Spleen (tissue), 7 donors: ENCODE results near the gene PARD3.

Source experiments
- POLR2A ChIP-seq, 3 donors: fragments of 450-650 bp; IDR thresholded peaks; one replicate each; pipeline ENCODE4 v1.5.1; 2017; ENCODE audit warnings: antibody characterized with exemption in 3 of 3, mild to moderate bottlenecking in 1 of 3
- POLR2AphosphoS5 ChIP-seq, 3 donors: sonication (generic); formaldehyde crosslinking; IDR thresholded peaks; one replicate each; pipeline ENCODE4 v1.5.1; 2017; ENCODE audit warnings: antibody characterized with exemption in 3 of 3
- TF ChIP-seq, protein P1 (sequence below), 11 experiments: fragments of 200-600 bp in 7 of 11; fragments of 450-650 bp in 4 of 11; sonication (generic) in 4 of 11; IDR thresholded peaks in 8 of 11; conservative IDR thresholded peaks in 3 of 11; 1 replicate in 7 of 11; 2 replicates in 4 of 11; pipeline versions ENCODE4 v1.4.0 to v1.8.0; 2016 to 2021; ENCODE audit warnings: antibody characterized with exemption in 11 of 11, inconsistent platforms in 4 of 11, mild to moderate bottlenecking in 1 of 11
- donor health status: DM: no; HTN: no; CAD: no; lungs with moderate emphysema.
- donor health status: DM: no; HTN: no; CAD: no.
- donor health status: DM: no; HTN: no; CAD: no.

DNA sequence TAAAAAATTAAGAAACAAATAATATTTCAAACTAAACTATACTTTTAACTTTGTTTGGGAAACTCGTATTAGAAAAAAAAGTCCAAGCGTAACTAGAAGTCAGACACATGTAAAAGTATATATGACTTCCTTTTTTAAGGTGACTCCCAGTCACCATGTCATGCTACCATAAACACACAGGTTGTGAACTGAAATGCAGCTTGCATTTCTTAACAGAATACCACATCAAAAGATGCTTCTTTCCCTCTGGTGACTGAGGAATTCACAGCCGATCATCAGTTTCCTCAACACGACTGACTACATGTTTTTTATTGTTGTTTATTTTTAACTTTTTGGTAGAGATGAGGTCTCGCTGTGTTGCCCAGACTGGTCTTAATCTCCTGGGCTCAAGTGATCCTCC, 445.0 kb downstream of the PARD3 start:
- TF ChIP-seq, protein P1, sequence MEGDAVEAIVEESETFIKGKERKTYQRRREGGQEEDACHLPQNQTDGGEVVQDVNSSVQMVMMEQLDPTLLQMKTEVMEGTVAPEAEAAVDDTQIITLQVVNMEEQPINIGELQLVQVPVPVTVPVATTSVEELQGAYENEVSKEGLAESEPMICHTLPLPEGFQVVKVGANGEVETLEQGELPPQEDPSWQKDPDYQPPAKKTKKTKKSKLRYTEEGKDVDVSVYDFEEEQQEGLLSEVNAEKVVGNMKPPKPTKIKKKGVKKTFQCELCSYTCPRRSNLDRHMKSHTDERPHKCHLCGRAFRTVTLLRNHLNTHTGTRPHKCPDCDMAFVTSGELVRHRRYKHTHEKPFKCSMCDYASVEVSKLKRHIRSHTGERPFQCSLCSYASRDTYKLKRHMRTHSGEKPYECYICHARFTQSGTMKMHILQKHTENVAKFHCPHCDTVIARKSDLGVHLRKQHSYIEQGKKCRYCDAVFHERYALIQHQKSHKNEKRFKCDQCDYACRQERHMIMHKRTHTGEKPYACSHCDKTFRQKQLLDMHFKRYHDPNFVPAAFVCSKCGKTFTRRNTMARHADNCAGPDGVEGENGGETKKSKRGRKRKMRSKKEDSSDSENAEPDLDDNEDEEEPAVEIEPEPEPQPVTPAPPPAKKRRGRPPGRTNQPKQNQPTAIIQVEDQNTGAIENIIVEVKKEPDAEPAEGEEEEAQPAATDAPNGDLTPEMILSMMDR (IDR thresholded peaks at IDR 0.05 in 8 of 11, conservative IDR thresholded peaks at IDR 0.05 in 3 of 11): no peak
- no peak for TF ChIP-seq POLR2A (IDR thresholded peaks at IDR 0.05)
- TF ChIP-seq POLR2AphosphoS5 (IDR thresholded peaks at IDR 0.05): no peak
